Neural cell (in vitro differentiated cells): Measurements from ENCODE around the gene LHFPL2. TPM values are rescaled to one million over a fixed set of nuclear protein-coding genes. Genes with fewer than 3 reads are reported as not detected.

Experiments
- H2AFZ ChIP-seq: fragments of 200-600, 300-800 bp; sonication (generic), shearing (Covaris generic); 2 replicates; pipeline ENCODE4 v1.6.0; 2014; ENCODE audit warnings: low read depth, mild to moderate bottlenecking, antibody characterized with exemption, low read length, moderate library complexity
- H3F3A ChIP-seq: fragments of 200-600 bp; shearing (Covaris generic); 2 replicates; pipeline ENCODE4 v1.6.1; 2016; ENCODE audit warnings: mild to moderate bottlenecking, moderate library complexity, mixed read lengths, antibody characterized with exemption, low read length; ENCODE audit not compliant: insufficient read depth, poor library complexity, severe bottlenecking
- H3K27ac ChIP-seq: fragments of 200-600, 300-800 bp; sonication (generic), shearing (Covaris generic); 2 replicates; pipeline ENCODE4 v1.5.1; 2014; ENCODE audit warnings: mild to moderate bottlenecking, low read length, moderate library complexity
- H3K27me3 ChIP-seq: fragments of 300-800, 200-600 bp; sonication (generic), shearing (Covaris generic); 2 replicates; pipeline ENCODE4 v1.6.0; 2014; ENCODE audit warnings: mild to moderate bottlenecking, low read depth, low read length, moderate library complexity; ENCODE audit not compliant: insufficient read depth
- H3K36me3 ChIP-seq: fragments of 300-800, 200-600 bp; sonication (generic), shearing (Covaris generic); 2 replicates; pipeline ENCODE4 v1.5.1; 2014; ENCODE audit warnings: mild to moderate bottlenecking, antibody characterized with exemption, low read length, moderate library complexity; ENCODE audit not compliant: insufficient read depth
- H3K4me2 ChIP-seq: fragments of 300-800, 200-600 bp; sonication (generic), shearing (Covaris generic); 2 replicates; pipeline ENCODE4 v1.6.0; 2014; ENCODE audit warnings: mild to moderate bottlenecking, low read length
- H3K4me3 ChIP-seq: fragments of 300-800, 200-600 bp; sonication (generic), shearing (Covaris generic); 2 replicates; pipeline ENCODE4 v1.5.1; 2014; ENCODE audit warnings: mild to moderate bottlenecking, low read length, moderate library complexity
- H3K79me2 ChIP-seq: fragments of 200-600 bp; shearing (Covaris generic); replicated peaks from 2 replicates; pipeline ENCODE4 v1.6.0; 2014; ENCODE audit warnings: mild to moderate bottlenecking, low read length, moderate library complexity; ENCODE audit not compliant: insufficient read depth
- H3K9ac ChIP-seq: fragments of 300-800, 200-600 bp; sonication (generic), shearing (Covaris generic); 2 replicates; pipeline ENCODE4 v1.6.1; 2016; ENCODE audit warnings: mild to moderate bottlenecking, low read length, mixed read lengths
- H3K9me2 ChIP-seq: fragments of 200-600 bp; shearing (Covaris generic); 2 replicates; pipeline ENCODE4 v1.6.1; 2016; ENCODE audit warnings: mild to moderate bottlenecking, low read length, mixed read lengths; ENCODE audit not compliant: insufficient read depth
- H3K9me3 ChIP-seq: fragments of 200-600, 300-800 bp; sonication (generic), shearing (Covaris generic); 2 replicates; pipeline ENCODE4 v1.6.1; 2016; ENCODE audit warnings: mild to moderate bottlenecking, mixed run types, low read length, moderate library complexity, mixed read lengths
- H4K20me1 ChIP-seq: fragments of 200-600 bp; shearing (Covaris generic); 2 replicates; pipeline ENCODE4 v1.6.1; 2016; ENCODE audit warnings: mild to moderate bottlenecking, mixed run types; ENCODE audit not compliant: insufficient read depth
- CTCF ChIP-seq: fragments of 450-650 bp; IDR thresholded peaks from 2 replicates; pipeline ENCODE4 v1.5.1; 2014; ENCODE audit warnings: antibody characterized with exemption, mild to moderate bottlenecking, moderate library complexity; ENCODE audit not compliant: poor library complexity, severe bottlenecking
- EP300 ChIP-seq: fragments of 450-650 bp; conservative IDR thresholded peaks from 2 replicates; pipeline ENCODE4 v1.6.1; 2014; ENCODE audit warnings: antibody characterized with exemption, mild to moderate bottlenecking, moderate library complexity; ENCODE audit not compliant: poor library complexity, severe bottlenecking
- EZH2 ChIP-seq: fragments of 200-600, 300-800 bp; shearing (Covaris generic), sonication (generic); IDR thresholded peaks from 2 replicates; pipeline ENCODE4 v1.6.1; 2014; ENCODE audit warnings: antibody characterized with exemption, low read length, borderline replicate concordance, mild to moderate bottlenecking; ENCODE audit not compliant: insufficient read depth, poor library complexity, severe bottlenecking
- MXI1 ChIP-seq: fragments of 450-650 bp; conservative IDR thresholded peaks from 2 replicates; pipeline ENCODE4 v1.6.1; 2014; ENCODE audit warnings: antibody characterized with exemption, mild to moderate bottlenecking; ENCODE audit not compliant: poor library complexity, severe bottlenecking
- POLR2AphosphoS5 ChIP-seq: IDR thresholded peaks from 2 replicates; pipeline ENCODE4 v1.6.1; 2012
- RAD21 ChIP-seq: fragments of 450-650 bp; conservative IDR thresholded peaks from 2 replicates; pipeline ENCODE4 v1.6.1; 2014; ENCODE audit warnings: antibody characterized with exemption, mild to moderate bottlenecking, moderate library complexity
- REST ChIP-seq: IDR thresholded peaks from 2 replicates; pipeline ENCODE4 v1.6.1; 2012; ENCODE audit warnings: borderline replicate concordance
- SMC3 ChIP-seq: fragments of 450-650 bp; conservative IDR thresholded peaks from 2 replicates; pipeline ENCODE4 v1.6.1; 2014; ENCODE audit warnings: antibody characterized with exemption, mild to moderate bottlenecking, moderate library complexity; ENCODE audit not compliant: poor library complexity
- TAF1 ChIP-seq: IDR thresholded peaks from 2 replicates; pipeline ENCODE4 v1.6.1; 2012; ENCODE audit warnings: low read depth
- polyA plus RNA-seq: library from polyadenylated mRNA; depleted of rRNA; stranded (reverse); fragments of >200 nt; gene quantifications from 2 replicates; pipeline ENCODE4 v1.2.3, GENCODE V29; 2014

LHFPL2 gene
- polyA plus RNA-seq, 1 donor from 2014 or later, result 1.6 TPM

GRCh38 chr5:78550891-78551290, 97.7 kb downstream of the LHFPL2 start:
- no peaks in the 10 kb centered on the region for H3K36me3 ChIP-seq

GRCh38 chr5:78549043-78549442, 99.5 kb downstream of the LHFPL2 start:
- H3K36me3 ChIP-seq, result no peaks in the 10 kb centered on the region
- no peak overlapping the region for H3K27ac ChIP-seq
- no peaks in the 10 kb centered on the region for H3K79me2 ChIP-seq
- TF ChIP-seq EZH2 (no peak), TAF1 (no peak), RAD21 (no peak), POLR2AphosphoS5 (no peak), EP300 (no peak), REST (no peak), SMC3 (no peak)

More at GRCh38 chr5:78550891-78551290, 97.7 kb downstream of the LHFPL2 start:
- H4K20me1 ChIP-seq, result no peaks in the 10 kb centered on the region
- H3K9me3 ChIP-seq, result no peaks in the 10 kb centered on the region
- no peaks in the 10 kb centered on the region for H3K9me2 ChIP-seq
- H3K4me3 ChIP-seq, result no peak overlapping the region
- H3K27ac ChIP-seq, result no peak overlapping the region
- H3K4me2 ChIP-seq, result no peak overlapping the region
- no peaks in the 10 kb centered on the region for H3F3A ChIP-seq
- no peak overlapping the region for H3K9ac ChIP-seq
- no peak for TF ChIP-seq POLR2AphosphoS5
- no peak for TF ChIP-seq MXI1
- TF ChIP-seq EP300, result no peak
- no peak for TF ChIP-seq RAD21
- TF ChIP-seq REST, result no peak
- TF ChIP-seq CTCF, result no peak
- no peak for TF ChIP-seq TAF1
- TF ChIP-seq EZH2, result no peak
- TF ChIP-seq SMC3, result no peak
- H2AFZ ChIP-seq, result no peak overlapping the region
- no peaks in the 10 kb centered on the region for H3K27me3 ChIP-seq
- no peaks in the 10 kb centered on the region for H3K79me2 ChIP-seq

More at GRCh38 chr5:78549043-78549442, 99.5 kb downstream of the LHFPL2 start:
- no peaks in the 10 kb centered on the region for H3F3A ChIP-seq
- no peak overlapping the region for H3K4me2 ChIP-seq
- H4K20me1 ChIP-seq, result no peaks in the 10 kb centered on the region
- H3K27me3 ChIP-seq, result no peaks in the 10 kb centered on the region
- H3K9me3 ChIP-seq, result no peaks in the 10 kb centered on the region
- H3K9ac ChIP-seq, result no peak overlapping the region
- H2AFZ ChIP-seq, result no peak overlapping the region
- H3K9me2 ChIP-seq, result no peaks in the 10 kb centered on the region
- no peak overlapping the region for H3K4me3 ChIP-seq
